PC-9 (cell line): ENCODE measurements around the gene KPNA1. TPM values are rescaled to one million over a fixed set of nuclear protein-coding genes. Genes with fewer than 3 reads are reported as not detected.

ENCODE experiments used
- BruUV-seq: library from RNA; stranded (reverse); fragments of 400-500 nt; replicated peaks from 2 replicates; lab custom pipeline; 2021; lab: Mats Ljungman, UMichigan
- CTCF ChIA-PET: fragments of 300-600 bp; sonication (Branson Sonifier 250); formaldehyde crosslinking; loops from one replicate; lab custom pipeline; 2022; ENCODE audit warnings: antibody characterized with exemption; lab: Charles Lee
- POLR2A ChIA-PET: fragments of 300-600 bp; sonication (Branson Sonifier 250); formaldehyde crosslinking; loops from one replicate; lab custom pipeline; 2022; ENCODE audit warnings: antibody characterized with exemption; ENCODE audit not compliant: unreplicated experiment; lab: Charles Lee
- DNase-seq, 2 experiments: peaks; one replicate each; pipeline versions ENCODE4 v3.0.0 to v3.0.0-alpha.2; 2015 to 2022; ENCODE audit warnings: mixed read lengths in 1 of 2
- H2AFZ ChIP-seq: fragments of 200-600 bp; sonication (generic); 2 replicates; pipeline ENCODE4 v1.8.1; 2017; ENCODE audit warnings: antibody characterized with exemption
- H3F3A ChIP-seq: fragments of 200-600 bp; sonication (generic); 2 replicates; pipeline ENCODE4 v1.8.1; 2017; ENCODE audit warnings: antibody characterized with exemption, mild to moderate bottlenecking, low read depth; ENCODE audit not compliant: insufficient read depth
- H3K27ac ChIP-seq: fragments of 200-600 bp; sonication (generic); 2 replicates; pipeline ENCODE4 v1.6.1; 2016; ENCODE audit warnings: mixed run types
- H3K27me3 ChIP-seq: fragments of 200-600 bp; sonication (generic); 2 replicates; pipeline ENCODE4 v1.6.1; 2016; ENCODE audit warnings: low read depth, mixed run types; ENCODE audit not compliant: insufficient read depth
- H3K36me3 ChIP-seq: fragments of 200-600 bp; sonication (generic); 2 replicates; pipeline ENCODE4 v1.6.1; 2016; ENCODE audit warnings: low read depth, mixed run types
- H3K4me1 ChIP-seq: fragments of 200-600 bp; sonication (generic); replicated peaks from 2 replicates; pipeline ENCODE4 v1.6.1; 2016; ENCODE audit warnings: mixed run types; ENCODE audit not compliant: insufficient read depth
- H3K4me2 ChIP-seq: fragments of 200-600 bp; sonication (generic); 2 replicates; pipeline ENCODE4 v1.6.1; 2017; ENCODE audit warnings: mixed run types
- H3K4me3 ChIP-seq: fragments of 200-600 bp; sonication (generic); 2 replicates; pipeline ENCODE4 v1.6.1; 2016; ENCODE audit warnings: mixed run types
- H3K79me2 ChIP-seq: fragments of 200-600 bp; sonication (generic); 2 replicates; pipeline ENCODE4 v1.6.1; 2017; ENCODE audit warnings: low read depth, mixed run types
- H3K9me2 ChIP-seq: fragments of 200-600 bp; sonication (generic); 2 replicates; pipeline ENCODE4 v1.8.1; 2017; ENCODE audit warnings: mild to moderate bottlenecking; ENCODE audit not compliant: insufficient read depth
- H3K9me3 ChIP-seq: fragments of 200-600 bp; sonication (generic); 2 replicates; pipeline ENCODE4 v1.8.1; 2016; ENCODE audit warnings: low read depth; ENCODE audit not compliant: insufficient read depth
- H4K20me1 ChIP-seq: fragments of 200-600 bp; sonication (generic); 2 replicates; pipeline ENCODE4 v1.8.1; 2017; ENCODE audit not compliant: insufficient read depth
- CTCF ChIP-seq: fragments of 200-600 bp; sonication (generic); conservative IDR thresholded peaks from 2 replicates; pipeline ENCODE4 v1.6.1; 2017; ENCODE audit warnings: mixed run types, antibody characterized with exemption, mild to moderate bottlenecking, moderate library complexity
- EZH2 ChIP-seq: fragments of 200-600 bp; sonication (generic); IDR thresholded peaks from 2 replicates; pipeline ENCODE4 v1.8.0; 2017; ENCODE audit warnings: antibody characterized with exemption, low read depth
- intact Hi-C: fragments of 100-400 bp; cut with micrococcal nuclease; formaldehyde crosslinking; loops from one replicate; pipeline ENCODE4 v1.10.0; 2022; ENCODE audit not compliant: unreplicated experiment
- total RNA-seq: library from RNA; stranded (reverse); gene quantifications from 2 replicates; pipeline ENCODE4 v1.2.3, GENCODE V29; 2021

KPNA1 gene
- total RNA-seq, 1 experiment from 2014 or later: 89.2 TPM

- no peak overlapping the region for H2AFZ ChIP-seq
- no peak overlapping the region for H3K27ac ChIP-seq
- H3K27me3 ChIP-seq: no peaks in the 10 kb centered on the region
- H3K4me2 ChIP-seq: no peak overlapping the region
- peaks cover 41% of the 10 kb centered on the region for H4K20me1 ChIP-seq
- no peak for TF ChIP-seq CTCF
- no peak for TF ChIP-seq EZH2
- POLR2A ChIA-PET: no interaction called here
- no peaks in the 10 kb centered on the region for H3K9me3 ChIP-seq
- CTCF ChIA-PET: interaction anchor here (0.6 kb wide), 1 partner anchor 12 kb away, joined by 3 read pairs; no protein-coding TSS in a partner anchor
- H3K36me3 ChIP-seq: peaks cover 20% of the 10 kb centered on the region
- H3K4me3 ChIP-seq: no peak overlapping the region
- intact Hi-C loops: no loop called here
- H3K79me2 ChIP-seq: peaks cover 100% of the 10 kb centered on the region
- no TSS peak for BruUV-seq
- no peaks in the 10 kb centered on the region for H3K9me2 ChIP-seq
- no peak for DNase-seq
- H3K4me1 ChIP-seq: peaks cover 18% of the 10 kb centered on the region
- peaks cover 1% of the 10 kb centered on the region; the same call in 1 of the 2 replicates for H3F3A ChIP-seq
These were observed 6.4 kb downstream of the KPNA1 start for GRCh38 chr3:122508135-122508914.

DNA sequence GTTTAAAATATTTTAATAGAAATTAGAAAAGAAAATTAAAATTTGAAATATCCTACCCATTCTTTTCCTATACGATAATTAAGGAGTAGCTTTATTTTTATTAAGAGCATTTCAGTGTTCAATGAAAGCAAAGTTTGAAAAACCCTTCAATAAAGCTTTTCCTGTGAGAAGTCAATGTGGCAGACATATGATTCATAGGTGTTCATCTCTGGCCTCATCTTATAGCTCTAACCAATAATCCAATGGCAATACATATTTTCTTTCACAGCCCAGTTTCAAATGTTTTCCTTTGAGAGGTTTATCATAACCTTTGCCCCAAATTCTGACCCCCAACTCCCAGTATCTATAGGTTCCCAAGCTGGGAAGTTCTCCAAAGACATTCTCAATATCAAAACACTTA lies 8.3 kb downstream of the KPNA1 start:
- ChIA-PET CTCF (no interaction called here), POLR2A (interaction anchor here (0.5 kb wide), 1 partner anchor 18 kb away, joined by 3 read pairs; no protein-coding TSS in a partner anchor)
- Histone ChIP-seq H3F3A (no peaks in the 10 kb centered on the region), H3K9me3 (no peaks in the 10 kb centered on the region), H4K20me1 (peaks cover 33% of the 10 kb centered on the region), H3K4me1 (0 out of 2 replicates have a peak, but pooled peaks cover 3% of the 10 kb centered on the region), H2AFZ (no peak overlapping the region), H3K79me2 (peaks cover 100% of the 10 kb centered on the region), H3K27ac (no peak overlapping the region), H3K9me2 (no peaks in the 10 kb centered on the region), H3K4me3 (no peak overlapping the region), H3K4me2 (no peak overlapping the region), H3K36me3 (peaks cover 16% of the 10 kb centered on the region), H3K27me3 (no peaks in the 10 kb centered on the region)
- intact Hi-C loops: no loop called here
- TF ChIP-seq EZH2 (no peak), CTCF (no peak)
- BruUV-seq: no TSS peak
- DNase-seq: no peak

DNA sequence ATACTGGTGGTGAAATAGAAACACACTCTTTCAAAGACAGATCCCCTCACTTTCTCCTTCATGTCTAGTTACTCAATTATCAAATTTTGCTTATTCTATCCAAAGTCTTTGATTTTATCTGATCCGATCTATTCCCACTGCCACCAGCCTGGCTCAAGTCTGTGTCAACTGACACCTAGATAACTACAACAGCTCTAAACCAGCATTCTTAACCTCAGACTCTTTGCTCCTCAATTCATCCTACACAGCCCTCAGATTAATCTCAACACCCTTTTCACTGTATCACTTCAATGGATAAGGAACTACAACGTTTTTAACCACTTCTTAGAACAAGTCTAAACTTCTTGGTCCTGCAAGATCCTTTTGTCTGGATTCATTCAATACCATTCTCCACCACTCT lies 9.1 kb downstream of the KPNA1 start:
- Histone ChIP-seq H3K36me3 (peaks cover 9% of the 10 kb centered on the region; the same call in 1 of the 2 replicates), H3K9me3 (no peaks in the 10 kb centered on the region), H3K9me2 (no peaks in the 10 kb centered on the region), H3K4me3 (no peak overlapping the region), H3K79me2 (peaks cover 100% of the 10 kb centered on the region), H3F3A (no peaks in the 10 kb centered on the region; the same call in 1 of the 2 replicates), H3K4me1 (no peaks in the 10 kb centered on the region), H4K20me1 (peaks cover 28% of the 10 kb centered on the region), H2AFZ (no peak overlapping the region), H3K27me3 (no peaks in the 10 kb centered on the region), H3K27ac (no peak overlapping the region), H3K4me2 (no peak overlapping the region)
- POLR2A ChIA-PET: no interaction called here
- no peak for DNase-seq
- CTCF ChIA-PET: no interaction called here
- BruUV-seq: no TSS peak
- intact Hi-C loops: no loop called here
- TF ChIP-seq CTCF (no peak), EZH2 (no peak)
